GM10248 (cell line): ENCODE results near the gene EML6.

ENCODE experiments used
- CTCF ChIA-PET: fragments of 300-600 bp; sonication (Branson Sonifier 250); formaldehyde crosslinking; extraction: SDS; loops from one replicate; lab custom pipeline; 2021; ENCODE audit warnings: antibody characterized with exemption; lab: Yijun Ruan, JAX
- POLR2A ChIA-PET: fragments of 350-650 bp; sonication (Branson Sonifier 250); formaldehyde crosslinking; extraction: SDS; loops from one replicate; lab custom pipeline; 2020; ENCODE audit warnings: antibody characterized with exemption; lab: Yijun Ruan, JAX
- DNase-seq: peaks from one replicate; pipeline ENCODE4 v3.0.0; 2012; ENCODE audit errors: extremely low spot score
- CTCF ChIP-seq: IDR thresholded peaks from 2 replicates; pipeline ENCODE4 v1.5.1; 2012; ENCODE audit warnings: mild to moderate bottlenecking, low read depth; ENCODE audit errors: extremely low read depth, missing control alignments, control extremely low read depth

Gene EML6

GRCh38 chr2:54773233-54773632 is 49.8 kb downstream of the EML6 start:
- ChIA-PET POLR2A (no interaction called here), CTCF (interaction anchor here (1.1 to 2.1 kb wide), 5 partner anchors 23 to 249 kb away, joined by 3 to 6 read pairs (median 4); no protein-coding TSS in a partner anchor)
- TF ChIP-seq CTCF: no peak
- no peak for DNase-seq

GRCh38 chr2:54773838-54774237 is 50.4 kb downstream of the EML6 start:
- ChIA-PET CTCF (interaction anchor here (1.2 to 2.1 kb wide), 3 partner anchors 23 to 65 kb away, joined by 4 to 6 read pairs (median 5); no protein-coding TSS in a partner anchor), POLR2A (no interaction called here)
- TF ChIP-seq CTCF: no peak
- no peak for DNase-seq

- TF ChIP-seq CTCF: no peak
- ChIA-PET POLR2A (no interaction called here), CTCF (no interaction called here)
- no peak for DNase-seq
Observed at GRCh38 chr2:54775710-54776109, 52.2 kb downstream of the EML6 start.

GRCh38 chr2:54776494-54776893 is 53.0 kb downstream of the EML6 start:
- POLR2A ChIA-PET: no interaction called here
- no peak for DNase-seq
- CTCF ChIA-PET: interaction anchor here (1.0 kb wide), 1 partner anchor 61 kb away, joined by 4 read pairs; no protein-coding TSS in a partner anchor
- TF ChIP-seq CTCF: no peak

- no peak for TF ChIP-seq CTCF
- ChIA-PET CTCF (no interaction called here), POLR2A (no interaction called here)
Observed at GRCh38 chr2:54783349-54783748, 59.9 kb downstream of the EML6 start.

GRCh38 chr2:54787270-54787669 is 63.8 kb downstream of the EML6 start:
- ChIA-PET CTCF (no interaction called here), POLR2A (no interaction called here)
- DNase-seq: no peak
- TF ChIP-seq CTCF: no peak

More at GRCh38 chr2:54783349-54783748, 59.9 kb downstream of the EML6 start:
- no peak for DNase-seq
